GM10847 (cell line): ENCODE data around the gene PRND.

ENCODE experiments used
- POLR2A ChIP-seq: IDR thresholded peaks from 2 replicates; pipeline ENCODE4 v1.6.1; 2011; ENCODE audit not compliant: insufficient read length; ENCODE audit errors: extremely low read depth

PRND gene

GRCh38 chr20:4722571-4722970 is 862 bp downstream of the PRND start:
- no peak for TF ChIP-seq POLR2A

GRCh38 chr20:4722993-4723392 is 1.3 kb downstream of the PRND start:
- no peak for TF ChIP-seq POLR2A

GRCh38 chr20:4724459-4725262 is 3.0 kb downstream of the PRND start:
- TF ChIP-seq POLR2A, result no peak

- TF ChIP-seq POLR2A, result no peak
Measured at GRCh38 chr20:4725263-4725550, 3.5 kb downstream of the PRND start.

GRCh38 chr20:4726710-4727397 is 5.1 kb downstream of the PRND start:
- TF ChIP-seq POLR2A, result no peak

GRCh38 chr20:4728120-4728760 is 6.5 kb downstream of the PRND start:
- TF ChIP-seq POLR2A, result no peak

- TF ChIP-seq POLR2A, result no peak
Measured at GRCh38 chr20:4729265-4729664, 7.6 kb downstream of the PRND start.

- TF ChIP-seq POLR2A, result no peak
Measured at GRCh38 chr20:4730780-4731179, 9.1 kb downstream of the PRND start.

GRCh38 chr20:4736875-4737274 is 15.2 kb downstream of the PRND start:
- TF ChIP-seq POLR2A, result no peak

- TF ChIP-seq POLR2A, result no peak
Measured at GRCh38 chr20:4737857-4738627, 16.3 kb downstream of the PRND start.

- no peak for TF ChIP-seq POLR2A
Measured at GRCh38 chr20:4740774-4741431, 19.2 kb downstream of the PRND start.

GRCh38 chr20:4748847-4749246 is 27.1 kb downstream of the PRND start:
- TF ChIP-seq POLR2A, result no peak

- no peak for TF ChIP-seq POLR2A
Measured at GRCh38 chr20:4749326-4749725, 27.6 kb downstream of the PRND start.

GRCh38 chr20:4750381-4750780 is 28.7 kb downstream of the PRND start:
- no peak for TF ChIP-seq POLR2A

- no peak for TF ChIP-seq POLR2A
Measured at GRCh38 chr20:4763261-4763660, 41.6 kb downstream of the PRND start.
